Endodermal cell (in vitro differentiated cells): ENCODE results near the gene ERMARD. TPM values are rescaled to one million over a fixed set of nuclear protein-coding genes. Genes with fewer than 3 reads are reported as not detected.
A peak's percentile ranks its signal among the peaks of the same experiment; 100 is the strongest.

ENCODE experiments used
- DNase-seq: peaks from one replicate; pipeline ENCODE4 v3.0.0-alpha.2; 2017
- H3K27ac ChIP-seq: 2 replicates; pipeline ENCODE4 v1.5.1; 2013; ENCODE audit warnings: mild to moderate bottlenecking, low read depth, low read length, moderate library complexity
- H3K27me3 ChIP-seq: 2 replicates; pipeline ENCODE4 v1.6.1; 2013; ENCODE audit warnings: mild to moderate bottlenecking, low read length, moderate library complexity; ENCODE audit not compliant: insufficient read depth, control insufficient read depth, poor library complexity, severe bottlenecking
- H3K36me3 ChIP-seq: 2 replicates; pipeline ENCODE4 v1.7.0; 2013; ENCODE audit warnings: mild to moderate bottlenecking, low read length, moderate library complexity; ENCODE audit not compliant: control insufficient read depth, insufficient read depth
- H3K4me1 ChIP-seq: one replicate; pipeline ENCODE4 v1.7.0; 2013; ENCODE audit warnings: low read length; ENCODE audit not compliant: control insufficient read depth, insufficient read depth
- H3K4me3 ChIP-seq: 2 replicates; pipeline ENCODE4 v1.5.1; 2013; ENCODE audit warnings: mild to moderate bottlenecking, low read length, moderate library complexity
- H3K9ac ChIP-seq: 2 replicates; pipeline ENCODE4 v1.6.1; 2013; ENCODE audit warnings: mild to moderate bottlenecking, low read length, moderate library complexity; ENCODE audit not compliant: poor library complexity, severe bottlenecking; ENCODE audit errors: extremely low read depth
- H3K9me3 ChIP-seq: 2 replicates; pipeline ENCODE4 v1.6.1; 2013; ENCODE audit warnings: mild to moderate bottlenecking, low read length, moderate library complexity; ENCODE audit not compliant: control insufficient read depth
- H3K27ac Mint-ChIP-seq: 2 replicates; pipeline ENCODE4 v1.8.0; 2020; ENCODE audit warnings: mixed read lengths
- H3K27me3 Mint-ChIP-seq: 2 replicates; pipeline ENCODE4 v1.8.0; 2021; ENCODE audit warnings: mild to moderate bottlenecking, mixed read lengths; ENCODE audit not compliant: insufficient read depth
- H3K36me3 Mint-ChIP-seq: 2 replicates; pipeline ENCODE4 v1.8.0; 2020; ENCODE audit warnings: low read depth, mixed read lengths
- H3K4me1 Mint-ChIP-seq: 2 replicates; pipeline ENCODE4 v1.8.0; 2020; ENCODE audit warnings: mixed read lengths
- H3K4me3 Mint-ChIP-seq: 2 replicates; pipeline ENCODE4 v1.8.0; 2020; ENCODE audit warnings: mild to moderate bottlenecking, moderate library complexity, mixed read lengths
- H3K9me3 Mint-ChIP-seq: 2 replicates; pipeline ENCODE4 v1.8.0; 2020; ENCODE audit warnings: mild to moderate bottlenecking, mixed read lengths
- CTCF ChIP-seq: fragments of 200-600 bp; sonication (generic); conservative IDR thresholded peaks from 2 replicates; pipeline ENCODE4 v1.5.0; 2021; ENCODE audit warnings: antibody characterized with exemption, mild to moderate bottlenecking
- WGBS, 2 experiments: methylation state at CpG; one replicate each; pipeline versions ENCODE4 v1.1.5 to v1.1.7; 2013; ENCODE audit warnings: missing lambda C conversion rate in 2 of 2, mixed read lengths in 1 of 2; ENCODE audit not compliant: insufficient coverage in 1 of 2, insufficient read length in 1 of 2; 5-methylcytosine and 5-hydroxymethylcytosine counted together
- total RNA-seq, 2 donors: library from RNA; stranded (reverse); fragmentation: NEBNext Ultra II Directional in 1 of 2; extraction: Animal tissue kit (Norgen Biotek cat#: 25700) in 1 of 2; gene quantifications; 2 replicates in 1 of 2; 3 replicates in 1 of 2; pipeline ENCODE4 v1.2.1, GENCODE V29; 2021

The ERMARD gene
- total RNA-seq, 2 donors from 2014 or later = 14.4 to 24.2 TPM

GRCh38 chr6:169793408-169793807, 42.0 kb downstream of the ERMARD start:
- DNase-seq = peak; percentile 42
- WGBS, 2 experiments = 90 to 98% methylated on average over 7 to 10 of the region's 10 CpGs
- H3K36me3 Mint-ChIP-seq = no peaks in the 10 kb centered on the region

GRCh38 chr6:169794317-169795055, 43.1 kb downstream of the ERMARD start:
- Histone ChIP-seq H3K9me3 (no peaks in the 10 kb centered on the region), H3K9ac (no peak overlapping the region), H3K36me3 (no peaks in the 10 kb centered on the region), H3K4me1 (peaks cover 7% of the 10 kb centered on the region), H3K27me3 (peaks cover 3% of the 10 kb centered on the region), H3K4me3 (no peak overlapping the region), H3K27ac (peak overlapping the region; percentile 18)
- 89 to 90% methylated on average over 9 to 13 of the region's 13 CpGs for WGBS, 2 experiments
- peak; percentile 31 for DNase-seq
- Mint-ChIP-seq H3K27me3 (peaks cover 18% of the 10 kb centered on the region), H3K4me1 (peaks cover 19% of the 10 kb centered on the region), H3K27ac (no peak overlapping the region), H3K9me3 (no peaks in the 10 kb centered on the region), H3K4me3 (no peak overlapping the region), H3K36me3 (no peaks in the 10 kb centered on the region)
- TF ChIP-seq CTCF = no peak

More at GRCh38 chr6:169793408-169793807, 42.0 kb downstream of the ERMARD start:
- Histone ChIP-seq H3K4me3 (no peak overlapping the region), H3K27ac (no peak overlapping the region), H3K36me3 (no peaks in the 10 kb centered on the region), H3K9me3 (no peaks in the 10 kb centered on the region), H3K9ac (no peak overlapping the region), H3K27me3 (peaks cover 6% of the 10 kb centered on the region), H3K4me1 (peaks cover 4% of the 10 kb centered on the region)
- Mint-ChIP-seq H3K9me3 (no peaks in the 10 kb centered on the region), H3K4me1 (peaks cover 15% of the 10 kb centered on the region), H3K27me3 (peaks cover 22% of the 10 kb centered on the region), H3K27ac (no peak overlapping the region), H3K4me3 (no peak overlapping the region)
- TF ChIP-seq CTCF = no peak

- Histone ChIP-seq H3K4me1 (peaks cover 11% of the 10 kb centered on the region), H3K9ac (no peak overlapping the region), H3K36me3 (no peaks in the 10 kb centered on the region), H3K27ac (no peak overlapping the region), H3K4me3 (no peak overlapping the region), H3K9me3 (no peaks in the 10 kb centered on the region), H3K27me3 (no peaks in the 10 kb centered on the region)
- WGBS, 2 experiments = 83% methylated on average over 2 of the region's 2 CpGs
- H3K4me3 Mint-ChIP-seq = no peak overlapping the region
- no peak overlapping the region for H3K27ac Mint-ChIP-seq
- H3K36me3 Mint-ChIP-seq = no peaks in the 10 kb centered on the region
- H3K4me1 Mint-ChIP-seq = peaks cover 23% of the 10 kb centered on the region
- peaks cover 14% of the 10 kb centered on the region for H3K27me3 Mint-ChIP-seq
- DNase-seq = peak; percentile 41
- no peaks in the 10 kb centered on the region for H3K9me3 Mint-ChIP-seq
- peak; percentile 23 for TF ChIP-seq CTCF
Observed at GRCh38 chr6:169795196-169795595, 43.8 kb downstream of the ERMARD start.
